IPS-18a (cell line): ENCODE results near the gene CAB39L.

ENCODE experiments used
- H3K27ac ChIP-seq: one replicate; pipeline ENCODE4 v1.5.1; 2013; ENCODE audit warnings: low read length
- H3K27me3 ChIP-seq: one replicate; pipeline ENCODE4 v1.6.1; 2013; ENCODE audit warnings: mild to moderate bottlenecking, low read length; ENCODE audit not compliant: control insufficient read depth, insufficient read depth
- H3K36me3 ChIP-seq: one replicate; pipeline ENCODE4 v1.6.1; 2013; ENCODE audit warnings: low read depth, low read length; ENCODE audit not compliant: control insufficient read depth
- H3K4me1 ChIP-seq: one replicate; pipeline ENCODE4 v1.6.1; 2013; ENCODE audit warnings: low read depth, low read length; ENCODE audit not compliant: control insufficient read depth
- H3K4me3 ChIP-seq: one replicate; pipeline ENCODE4 v1.5.1; 2013; ENCODE audit warnings: low read length
- H3K9ac ChIP-seq: one replicate; pipeline ENCODE4 v1.6.1; 2013; ENCODE audit warnings: mild to moderate bottlenecking, low read length, moderate library complexity
- H3K9me3 ChIP-seq: one replicate; pipeline ENCODE4 v1.6.1; 2013; ENCODE audit warnings: low read depth, low read length; ENCODE audit not compliant: control insufficient read depth

Gene CAB39L

GRCh38 chr13:49439609-49440008 lies 4.3 kb downstream of the CAB39L start:
- Histone ChIP-seq H3K4me1 (peaks cover 16% of the 10 kb centered on the region), H3K9ac (no peak overlapping the region), H3K27ac (no peak overlapping the region), H3K27me3 (no peaks in the 10 kb centered on the region), H3K4me3 (no peak overlapping the region), H3K9me3 (no peaks in the 10 kb centered on the region), H3K36me3 (no peaks in the 10 kb centered on the region)

GRCh38 chr13:49437705-49438104 lies 6.2 kb downstream of the CAB39L start:
- Histone ChIP-seq H3K27ac (no peak overlapping the region), H3K9ac (no peak overlapping the region), H3K4me1 (peaks cover 10% of the 10 kb centered on the region), H3K27me3 (no peaks in the 10 kb centered on the region), H3K9me3 (no peaks in the 10 kb centered on the region), H3K36me3 (no peaks in the 10 kb centered on the region), H3K4me3 (no peak overlapping the region)

- no peaks in the 10 kb centered on the region for H3K9me3 ChIP-seq
- H3K9ac ChIP-seq = no peak overlapping the region
- no peak overlapping the region for H3K27ac ChIP-seq
- H3K36me3 ChIP-seq = no peaks in the 10 kb centered on the region
- H3K4me3 ChIP-seq = no peak overlapping the region
- H3K4me1 ChIP-seq = peaks cover 4% of the 10 kb centered on the region
- no peaks in the 10 kb centered on the region for H3K27me3 ChIP-seq
Measured at GRCh38 chr13:49436890-49437289, 7.0 kb downstream of the CAB39L start.

- H3K4me3 ChIP-seq = no peak overlapping the region
- no peak overlapping the region for H3K27ac ChIP-seq
- no peaks in the 10 kb centered on the region for H3K9me3 ChIP-seq
- no peaks in the 10 kb centered on the region for H3K4me1 ChIP-seq
- no peaks in the 10 kb centered on the region for H3K36me3 ChIP-seq
- H3K27me3 ChIP-seq = no peaks in the 10 kb centered on the region
- H3K9ac ChIP-seq = no peak overlapping the region
Measured at GRCh38 chr13:49435992-49436391, 7.9 kb downstream of the CAB39L start.

- no peaks in the 10 kb centered on the region for H3K27me3 ChIP-seq
- no peak overlapping the region for H3K27ac ChIP-seq
- no peak overlapping the region for H3K4me3 ChIP-seq
- no peak overlapping the region for H3K9ac ChIP-seq
- H3K4me1 ChIP-seq = no peaks in the 10 kb centered on the region
- H3K9me3 ChIP-seq = no peaks in the 10 kb centered on the region
- no peaks in the 10 kb centered on the region for H3K36me3 ChIP-seq
Measured at GRCh38 chr13:49429121-49429520, 14.7 kb downstream of the CAB39L start.

GRCh38 chr13:49428041-49428763 lies 15.7 kb downstream of the CAB39L start:
- Histone ChIP-seq H3K9me3 (no peaks in the 10 kb centered on the region), H3K4me3 (no peak overlapping the region), H3K4me1 (no peaks in the 10 kb centered on the region), H3K9ac (no peak overlapping the region), H3K36me3 (no peaks in the 10 kb centered on the region), H3K27ac (no peak overlapping the region), H3K27me3 (no peaks in the 10 kb centered on the region)

- Histone ChIP-seq H3K4me1 (no peaks in the 10 kb centered on the region), H3K4me3 (no peak overlapping the region), H3K27me3 (no peaks in the 10 kb centered on the region), H3K27ac (no peak overlapping the region), H3K36me3 (no peaks in the 10 kb centered on the region), H3K9me3 (no peaks in the 10 kb centered on the region), H3K9ac (no peak overlapping the region)
Measured at GRCh38 chr13:49424011-49424560, 19.8 kb downstream of the CAB39L start.

- H3K27ac ChIP-seq = no peak overlapping the region
- H3K27me3 ChIP-seq = no peaks in the 10 kb centered on the region
- H3K9ac ChIP-seq = no peak overlapping the region
- no peaks in the 10 kb centered on the region for H3K36me3 ChIP-seq
- H3K9me3 ChIP-seq = no peaks in the 10 kb centered on the region
- H3K4me3 ChIP-seq = no peak overlapping the region
- H3K4me1 ChIP-seq = no peaks in the 10 kb centered on the region
Measured at GRCh38 chr13:49421391-49421790, 22.5 kb downstream of the CAB39L start.

GRCh38 chr13:49419276-49419675 lies 24.6 kb downstream of the CAB39L start:
- Histone ChIP-seq H3K9me3 (no peaks in the 10 kb centered on the region), H3K27ac (no peak overlapping the region), H3K9ac (no peak overlapping the region), H3K4me3 (no peak overlapping the region), H3K4me1 (peaks cover under 1% of the 10 kb centered on the region), H3K27me3 (peaks cover under 1% of the 10 kb centered on the region), H3K36me3 (no peaks in the 10 kb centered on the region)

- Histone ChIP-seq H3K27me3 (peaks cover 11% of the 10 kb centered on the region), H3K4me3 (no peak overlapping the region), H3K27ac (no peak overlapping the region), H3K9me3 (no peaks in the 10 kb centered on the region), H3K36me3 (no peaks in the 10 kb centered on the region), H3K9ac (no peak overlapping the region), H3K4me1 (peaks cover 10% of the 10 kb centered on the region)
Measured at GRCh38 chr13:49418206-49418605, 25.7 kb downstream of the CAB39L start.

- H3K9ac ChIP-seq = no peak overlapping the region
- no peak overlapping the region for H3K4me3 ChIP-seq
- peaks cover 13% of the 10 kb centered on the region for H3K4me1 ChIP-seq
- H3K9me3 ChIP-seq = no peaks in the 10 kb centered on the region
- no peak overlapping the region for H3K27ac ChIP-seq
- no peaks in the 10 kb centered on the region for H3K36me3 ChIP-seq
- peaks cover 21% of the 10 kb centered on the region for H3K27me3 ChIP-seq
Measured at GRCh38 chr13:49417161-49417560, 26.7 kb downstream of the CAB39L start.

- peaks cover 49% of the 10 kb centered on the region for H3K27me3 ChIP-seq
- H3K9ac ChIP-seq = no peak overlapping the region
- no peaks in the 10 kb centered on the region for H3K9me3 ChIP-seq
Measured at GRCh38 chr13:49412749-49413148, 31.1 kb downstream of the CAB39L start.

More at GRCh38 chr13:49412749-49413148, 31.1 kb downstream of the CAB39L start:
- peaks cover 13% of the 10 kb centered on the region for H3K4me1 ChIP-seq
- H3K27ac ChIP-seq = no peak overlapping the region
- H3K36me3 ChIP-seq = no peaks in the 10 kb centered on the region
- H3K4me3 ChIP-seq = no peak overlapping the region
